AG04449 (cell line): ENCODE results near the gene MED13L.

Experiments
- CTCF ChIA-PET: fragments of 350-600 bp; formaldehyde crosslinking; extraction: SDS; loops from one replicate; lab custom pipeline; 2021; ENCODE audit warnings: antibody characterized with exemption; lab: Yijun Ruan, JAX
- POLR2A ChIA-PET: fragments of 400-600, 350-600 bp; formaldehyde crosslinking; extraction: SDS; loops from one replicate; lab custom pipeline; 2020; ENCODE audit warnings: antibody characterized with exemption, inconsistent platforms; lab: Yijun Ruan, JAX
- DNase-seq: peaks from one replicate; pipeline ENCODE4 v3.0.0-alpha.2; 2010; ENCODE audit warnings: low read depth, low spot score
- H3K4me3 ChIP-seq: 2 replicates; pipeline ENCODE4 v1.5.1; 2011; ENCODE audit warnings: low read depth, mild to moderate bottlenecking, control low read depth, low read length
- TF ChIP-seq, protein P1 (sequence below): IDR thresholded peaks from one replicate; pipeline ENCODE4 v1.5.1; 2011; ENCODE audit warnings: mild to moderate bottlenecking, moderate library complexity, low read length, control low read depth, inconsistent platforms; ENCODE audit not compliant: insufficient read depth; ENCODE audit errors: missing control alignments

MED13L gene

GRCh38 chr12:116059904-116060303 is 217.6 kb downstream of the MED13L start:
- CTCF ChIA-PET, result interaction anchor here (0.7 kb wide), 1 partner anchor 32 kb away, joined by 3 read pairs; no protein-coding TSS in a partner anchor
- H3K4me3 ChIP-seq, result no peak overlapping the region
- POLR2A ChIA-PET, result no interaction called here
- TF ChIP-seq, protein P1, sequence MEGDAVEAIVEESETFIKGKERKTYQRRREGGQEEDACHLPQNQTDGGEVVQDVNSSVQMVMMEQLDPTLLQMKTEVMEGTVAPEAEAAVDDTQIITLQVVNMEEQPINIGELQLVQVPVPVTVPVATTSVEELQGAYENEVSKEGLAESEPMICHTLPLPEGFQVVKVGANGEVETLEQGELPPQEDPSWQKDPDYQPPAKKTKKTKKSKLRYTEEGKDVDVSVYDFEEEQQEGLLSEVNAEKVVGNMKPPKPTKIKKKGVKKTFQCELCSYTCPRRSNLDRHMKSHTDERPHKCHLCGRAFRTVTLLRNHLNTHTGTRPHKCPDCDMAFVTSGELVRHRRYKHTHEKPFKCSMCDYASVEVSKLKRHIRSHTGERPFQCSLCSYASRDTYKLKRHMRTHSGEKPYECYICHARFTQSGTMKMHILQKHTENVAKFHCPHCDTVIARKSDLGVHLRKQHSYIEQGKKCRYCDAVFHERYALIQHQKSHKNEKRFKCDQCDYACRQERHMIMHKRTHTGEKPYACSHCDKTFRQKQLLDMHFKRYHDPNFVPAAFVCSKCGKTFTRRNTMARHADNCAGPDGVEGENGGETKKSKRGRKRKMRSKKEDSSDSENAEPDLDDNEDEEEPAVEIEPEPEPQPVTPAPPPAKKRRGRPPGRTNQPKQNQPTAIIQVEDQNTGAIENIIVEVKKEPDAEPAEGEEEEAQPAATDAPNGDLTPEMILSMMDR, result no peak
- no peak for DNase-seq

GRCh38 chr12:116058574-116058973 is 218.9 kb downstream of the MED13L start:
- no peak for DNase-seq

DNA sequence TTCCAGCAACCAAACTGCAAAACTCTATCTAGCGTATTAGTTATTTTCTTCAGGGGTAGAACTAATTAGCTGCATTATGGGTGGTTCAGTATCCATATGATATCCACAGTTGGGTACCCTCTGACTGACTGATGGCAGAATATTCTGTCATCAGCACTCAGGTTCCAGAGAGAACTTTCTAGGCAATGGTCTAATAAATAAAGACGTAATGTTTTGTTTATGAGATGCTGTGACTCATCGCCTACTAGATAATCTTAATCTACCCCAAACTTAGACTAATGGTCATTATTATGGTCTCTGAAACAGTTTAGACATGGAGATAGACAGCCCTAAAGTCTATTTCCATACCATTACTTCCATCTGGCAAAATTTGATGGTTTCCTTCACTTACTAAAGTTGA is 220.1 kb downstream of the MED13L start:
- TF ChIP-seq, protein P1, result no peak
- no peak for DNase-seq
- POLR2A ChIA-PET, result no interaction called here
- CTCF ChIA-PET, result interaction anchor here (0.8 to 3.3 kb wide), 3 partner anchors 9 to 21 kb away, joined by 3 to 24 read pairs (median 4); no protein-coding TSS in a partner anchor
- H3K4me3 ChIP-seq, result no peak overlapping the region

More at GRCh38 chr12:116058574-116058973, 218.9 kb downstream of the MED13L start:
- TF ChIP-seq, protein P1, result no peak
- ChIA-PET CTCF (interaction anchor here (1.0 to 3.3 kb wide), 2 partner anchors 8 to 14 kb away, joined by 3 to 24 read pairs; no protein-coding TSS in a partner anchor), POLR2A (no interaction called here)
- H3K4me3 ChIP-seq, result no peak overlapping the region

- DNase-seq, result no peak
- TF ChIP-seq, protein P1, result no peak
- POLR2A ChIA-PET, result no interaction called here
- no peak overlapping the region for H3K4me3 ChIP-seq
- CTCF ChIA-PET, result interaction anchor here (0.9 to 3.3 kb wide), 2 partner anchors 11 to 122 kb away, joined by 3 to 24 read pairs; no protein-coding TSS in a partner anchor
Measured at GRCh38 chr12:116055895-116056607, 221.4 kb downstream of the MED13L start.

GRCh38 chr12:116054280-116054679 is 223.2 kb downstream of the MED13L start:
- CTCF ChIA-PET, result interaction anchor here (1.0 to 1.4 kb wide), 2 partner anchors 10 to 13 kb away, joined by 3 to 4 read pairs; no protein-coding TSS in a partner anchor
- POLR2A ChIA-PET, result no interaction called here
- no peak overlapping the region for H3K4me3 ChIP-seq
- no peak for DNase-seq
- TF ChIP-seq, protein P1, result no peak

DNA sequence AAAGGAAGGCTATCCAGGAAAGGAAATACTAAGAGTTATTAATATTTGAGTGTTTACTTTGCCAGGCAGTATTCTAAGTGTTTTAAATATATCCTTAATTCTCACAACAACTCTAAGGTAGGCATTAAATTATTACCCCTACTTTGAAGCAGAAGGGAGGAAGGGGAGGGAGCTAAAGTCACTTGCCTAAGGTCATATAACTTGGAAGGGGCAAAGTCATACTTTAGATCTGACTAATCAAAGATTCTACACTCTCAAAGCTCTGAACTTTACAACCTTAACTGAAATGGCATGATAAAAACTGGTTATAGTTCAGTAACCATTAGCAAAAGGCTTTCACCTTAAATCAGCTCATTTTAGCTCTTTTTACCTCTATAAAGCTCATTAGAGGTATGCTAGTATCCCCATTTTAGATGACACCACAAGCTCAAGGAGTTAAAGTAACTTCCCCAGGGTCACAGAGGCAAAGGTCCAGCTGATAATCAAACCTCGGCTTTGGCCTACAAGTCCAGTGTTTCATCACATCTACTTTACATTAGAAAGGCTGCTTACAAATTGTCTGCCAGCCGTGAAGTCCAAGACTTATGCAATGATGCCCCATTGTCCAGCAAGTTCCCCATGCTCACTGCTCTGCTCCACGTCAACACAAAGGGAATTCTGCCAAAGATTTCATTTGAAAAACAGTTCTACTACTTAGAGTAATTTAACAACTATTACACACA is 223.9 kb downstream of the MED13L start:
- POLR2A ChIA-PET, result no interaction called here
- TF ChIP-seq, protein P1, result no peak

More for the DNA sequence above, 223.9 kb downstream of the MED13L start:
- no peak for DNase-seq
- CTCF ChIA-PET, result interaction anchor here (1.4 kb wide), 1 partner anchor 14 kb away, joined by 4 read pairs; no protein-coding TSS in a partner anchor
- no peak overlapping the region for H3K4me3 ChIP-seq
